Neural cell (in vitro differentiated cells): ENCODE data around the gene SMPX.

Experiments used
- EP300 ChIP-seq: fragments of 450-650 bp; conservative IDR thresholded peaks from 2 replicates; pipeline ENCODE4 v1.6.1; 2014; ENCODE audit warnings: antibody characterized with exemption, mild to moderate bottlenecking, moderate library complexity; ENCODE audit not compliant: poor library complexity, severe bottlenecking
- EZH2 ChIP-seq: fragments of 200-600, 300-800 bp; shearing (Covaris generic), sonication (generic); IDR thresholded peaks from 2 replicates; pipeline ENCODE4 v1.6.1; 2014; ENCODE audit warnings: antibody characterized with exemption, low read length, borderline replicate concordance, mild to moderate bottlenecking; ENCODE audit not compliant: insufficient read depth, poor library complexity, severe bottlenecking
- MXI1 ChIP-seq: fragments of 450-650 bp; conservative IDR thresholded peaks from 2 replicates; pipeline ENCODE4 v1.6.1; 2014; ENCODE audit warnings: antibody characterized with exemption, mild to moderate bottlenecking; ENCODE audit not compliant: poor library complexity, severe bottlenecking
- POLR2AphosphoS5 ChIP-seq: IDR thresholded peaks from 2 replicates; pipeline ENCODE4 v1.6.1; 2012
- SMC3 ChIP-seq: fragments of 450-650 bp; conservative IDR thresholded peaks from 2 replicates; pipeline ENCODE4 v1.6.1; 2014; ENCODE audit warnings: antibody characterized with exemption, mild to moderate bottlenecking, moderate library complexity; ENCODE audit not compliant: poor library complexity
- TAF1 ChIP-seq: IDR thresholded peaks from 2 replicates; pipeline ENCODE4 v1.6.1; 2012; ENCODE audit warnings: low read depth
- TF ChIP-seq, protein P1 (sequence below): fragments of 450-650 bp; IDR thresholded peaks from 2 replicates; pipeline ENCODE4 v1.5.1; 2014; ENCODE audit warnings: antibody characterized with exemption, mild to moderate bottlenecking, moderate library complexity; ENCODE audit not compliant: poor library complexity, severe bottlenecking

DNA sequence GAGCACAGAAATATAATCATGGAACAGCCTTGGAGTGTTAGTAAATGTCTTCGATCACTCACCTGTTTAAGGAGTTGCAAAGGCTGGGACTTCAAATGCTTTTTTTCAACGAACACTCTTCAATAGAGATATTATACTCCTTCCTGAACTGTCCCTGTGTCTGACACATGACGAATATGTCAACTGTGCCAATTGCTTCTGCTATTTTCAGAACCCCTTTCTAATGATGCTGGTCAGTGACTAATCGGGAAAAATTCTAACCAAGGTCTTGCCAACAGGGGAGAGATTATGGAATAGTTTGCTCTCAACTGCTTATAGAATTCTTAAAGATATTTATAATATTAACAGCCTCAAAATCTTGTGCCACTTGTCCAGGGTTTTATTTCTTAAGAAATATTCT lies 91.2 kb downstream of the SMPX start:
- TF ChIP-seq, protein P1, sequence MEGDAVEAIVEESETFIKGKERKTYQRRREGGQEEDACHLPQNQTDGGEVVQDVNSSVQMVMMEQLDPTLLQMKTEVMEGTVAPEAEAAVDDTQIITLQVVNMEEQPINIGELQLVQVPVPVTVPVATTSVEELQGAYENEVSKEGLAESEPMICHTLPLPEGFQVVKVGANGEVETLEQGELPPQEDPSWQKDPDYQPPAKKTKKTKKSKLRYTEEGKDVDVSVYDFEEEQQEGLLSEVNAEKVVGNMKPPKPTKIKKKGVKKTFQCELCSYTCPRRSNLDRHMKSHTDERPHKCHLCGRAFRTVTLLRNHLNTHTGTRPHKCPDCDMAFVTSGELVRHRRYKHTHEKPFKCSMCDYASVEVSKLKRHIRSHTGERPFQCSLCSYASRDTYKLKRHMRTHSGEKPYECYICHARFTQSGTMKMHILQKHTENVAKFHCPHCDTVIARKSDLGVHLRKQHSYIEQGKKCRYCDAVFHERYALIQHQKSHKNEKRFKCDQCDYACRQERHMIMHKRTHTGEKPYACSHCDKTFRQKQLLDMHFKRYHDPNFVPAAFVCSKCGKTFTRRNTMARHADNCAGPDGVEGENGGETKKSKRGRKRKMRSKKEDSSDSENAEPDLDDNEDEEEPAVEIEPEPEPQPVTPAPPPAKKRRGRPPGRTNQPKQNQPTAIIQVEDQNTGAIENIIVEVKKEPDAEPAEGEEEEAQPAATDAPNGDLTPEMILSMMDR = no peak
- TF ChIP-seq EZH2 = no peak
- no peak for TF ChIP-seq MXI1
- TF ChIP-seq POLR2AphosphoS5 = no peak
- TF ChIP-seq EP300 = no peak
- no peak for TF ChIP-seq TAF1
- TF ChIP-seq SMC3 = no peak
